A549 treated with RU486 at 1 μM for 4 hours (cell line): Measurements from ENCODE around the gene NXPH2. TPM values are rescaled to one million over a fixed set of nuclear protein-coding genes. Genes with fewer than 3 reads are reported as not detected.

ENCODE experiments used
- total RNA-seq: library from RNA; stranded (reverse); fragments of 200-300 nt; extraction: Qiagen RNA extraction; gene quantifications from 5 replicates; pipeline ENCODE4 v1.2.3, GENCODE V29; 2022; ENCODE audit warnings: low read depth

Gene NXPH2
- total RNA-seq, result not detected in 5 replicates

DNA sequence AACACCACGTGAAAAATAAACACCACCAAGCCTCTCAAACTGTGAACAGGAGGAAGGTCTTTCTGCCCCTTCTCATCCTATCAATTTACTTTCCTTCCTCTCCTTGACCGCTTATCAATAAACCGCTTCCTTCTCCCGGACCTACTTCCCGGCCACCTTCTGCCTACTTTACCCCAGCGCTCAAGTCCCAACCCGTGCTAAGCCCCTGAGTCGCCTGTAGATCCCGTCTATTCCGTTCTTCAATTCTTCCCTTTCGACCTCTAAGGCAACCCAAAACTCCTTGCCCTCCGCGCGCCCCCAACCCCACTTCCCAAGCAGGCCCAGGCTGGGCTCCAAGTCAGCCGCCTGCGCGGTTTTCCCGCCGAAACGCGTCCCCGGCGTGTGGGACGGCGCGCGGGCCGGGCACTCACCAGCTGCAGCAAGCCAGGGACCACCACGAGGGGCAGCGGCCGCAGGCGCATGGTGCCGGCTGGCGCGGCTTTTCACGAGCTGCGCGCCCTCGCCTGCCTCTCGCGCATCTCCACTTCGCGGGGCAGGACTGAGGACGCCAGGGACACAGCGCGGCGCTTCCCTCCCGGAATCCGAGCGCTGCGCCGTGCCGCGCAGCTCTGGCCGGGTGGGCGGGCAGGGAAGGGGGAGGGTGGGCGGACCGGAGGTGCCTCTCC lies at the start of gene NXPH2:
Gene NXPH2, minus strand, starts transcription at position 610 of the 665 bp plus-strand sequence. Its CDS starts 149 bp downstream, at position 461.

